ENCODE results near the gene ALPP. TPM values are rescaled to one million over a fixed set of nuclear protein-coding genes. Genes with fewer than 3 reads are reported as not detected.

ALPP gene
- total RNA-seq, 1 experiment from 2014 or later: 0.20 TPM

GRCh38 chr2:232431705-232432590 is 53.4 kb downstream of the ALPP start:
- Histone ChIP-seq H2BK120ac (ENCODE audit: low read depth, low read length, poor library complexity, severe bottlenecking) (no peak overlapping the region), H3K27ac (ENCODE audit: insufficient read length, low read depth, low read length) (no peak overlapping the region), H3K4me1 (ENCODE audit: insufficient read depth, low read length) (no peaks in the 10 kb centered on the region), H3K9ac (ENCODE audit: extremely low read depth, insufficient read length, low read length) (no peak overlapping the region), H2AK5ac (ENCODE audit: insufficient read length, low read length) (no peak overlapping the region), H3K23me2 (ENCODE audit: insufficient read length, low read depth, low read length, poor library complexity, severe bottlenecking) (no peaks in the 10 kb centered on the region), H3T11ph (ENCODE audit: low read length) (no peak overlapping the region), H3K79me1 (ENCODE audit: insufficient read depth, low read depth, low read length, poor library complexity, severe bottlenecking) (no peaks in the 10 kb centered on the region), H2BK15ac (ENCODE audit: low read depth, low read length) (no peak overlapping the region), H4K5ac (ENCODE audit: insufficient read length, low read depth, low read length) (no peak overlapping the region), H4K91ac (ENCODE audit: insufficient read length, low read depth, low read length) (no peak overlapping the region), H3K23ac (ENCODE audit: insufficient read length, low read depth, low read length) (no peak overlapping the region), H2BK12ac (ENCODE audit: insufficient read length, low read depth, low read length) (no peak overlapping the region), H2BK20ac (ENCODE audit: low read depth, low read length, poor library complexity, severe bottlenecking) (no peak overlapping the region), H3K79me2 (ENCODE audit: insufficient read depth, low read length) (no peaks in the 10 kb centered on the region), H2AFZ (ENCODE audit: low read length) (no peak overlapping the region), H4K8ac (replicated peaks; ENCODE audit: insufficient read length, low read depth, low read length) (no peak overlapping the region), H3K18ac (ENCODE audit: insufficient read length, low read depth, low read length) (no peak overlapping the region), H4K20me1 (ENCODE audit: control insufficient read depth, insufficient read depth, insufficient read length) (no peaks in the 10 kb centered on the region), H2BK5ac (ENCODE audit: insufficient read length, low read length) (no peak overlapping the region), H3K56ac (ENCODE audit: insufficient read length, low read depth, low read length) (no peak overlapping the region), H3K9me3 (ENCODE audit: control insufficient read depth, low read depth, low read length) (no peaks in the 10 kb centered on the region), H3K4me2 (ENCODE audit: insufficient read depth, insufficient read length, low read length) (no peak overlapping the region), H3K4ac (ENCODE audit: low read depth, low read length) (no peak overlapping the region), H3K14ac (ENCODE audit: insufficient read depth, low read length) (no peak overlapping the region), H3K27me3 (ENCODE audit: insufficient read depth, low read length) (no peaks in the 10 kb centered on the region; the same call in 1 of the 2 replicates)
- Mint-ChIP-seq H3K9me3 (no peaks in the 10 kb centered on the region), H3K27ac (no peak overlapping the region), H3K4me1 (peaks cover 10 to 22% of the 10 kb centered on the region in 2 experiments), H3K27me3 (ENCODE audit: low read depth) (no peaks in the 10 kb centered on the region; the same call in none of the 2 replicates), H3K36me3 (ENCODE audit: insufficient read depth in 1 of 3, low read depth in 3 of 3) (no peaks in the 10 kb centered on the region; a peak in 1 of 7 replicates), H3K4me3 (no peak overlapping the region)
- no peak for DNase-seq
- TF ChIP-seq CTCF (conservative IDR thresholded peaks at IDR 0.05): no peak
- no CpG with 5 or more reads among the region's 16 CpGs for WGBS (ENCODE audit: extremely low coverage, insufficient read length, low lambda C conversion rate)

Other genes starting within 250 kb of the ALPP start
- 1.3 and 1.4 TPM in 2 replicates for gene ALPG, start 28.1 kb downstream of the ALPP start, total RNA-seq (2021)
- not detected in 2 replicates for gene ALPI, start 77.4 kb downstream of the ALPP start, total RNA-seq (2021)
- 8.2 and 8.4 TPM in 2 replicates for gene ECEL1, start 109.1 kb downstream of the ALPP start, total RNA-seq (2021)
- gene PRSS56, start 141.6 kb downstream of the ALPP start, total RNA-seq (2021): not detected in 2 replicates
- not detected in 2 replicates for gene CHRND, start 147.4 kb downstream of the ALPP start, total RNA-seq (2021)
- not detected in 2 replicates for gene CHRNG, start 160.9 kb downstream of the ALPP start, total RNA-seq (2021)
- gene TIGD1, start 171.8 kb downstream of the ALPP start, total RNA-seq (2021): 4.8 and 6.3 TPM in 2 replicates
- gene EIF4E2, start 171.9 kb downstream of the ALPP start, total RNA-seq (2021): 108 and 109 TPM in 2 replicates

Data from H9 (cell line).